HG03442 (cell line): ENCODE results near the gene GINM1.

ENCODE experiments used
- ATAC-seq: cut with Tn5 transposase; IDR thresholded peaks from one replicate; pipeline ENCODE4 v1.9.1; 2021; ENCODE audit warnings: mild to moderate bottlenecking, moderate library complexity; ENCODE audit not compliant: unreplicated experiment

GINM1 gene

DNA sequence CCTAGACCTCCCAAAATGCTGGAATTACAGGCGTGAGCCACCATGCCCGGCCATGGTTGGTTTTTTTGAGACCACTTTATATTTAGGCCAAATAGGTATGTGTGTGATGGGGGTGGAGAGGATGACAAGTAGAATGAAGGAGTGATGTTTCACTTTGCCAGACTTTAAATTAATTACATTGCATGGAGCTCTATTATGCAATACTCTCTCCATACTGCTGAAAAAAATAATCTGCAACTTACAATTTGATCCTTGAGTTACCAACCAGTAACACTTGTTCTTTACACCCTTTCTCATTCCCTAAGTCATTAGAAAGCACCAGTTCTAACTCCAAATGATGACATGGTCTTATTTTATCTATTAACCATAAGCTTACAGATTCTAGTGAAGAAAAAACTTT lies 26.8 kb downstream of the GINM1 start:
- no peak for ATAC-seq

DNA sequence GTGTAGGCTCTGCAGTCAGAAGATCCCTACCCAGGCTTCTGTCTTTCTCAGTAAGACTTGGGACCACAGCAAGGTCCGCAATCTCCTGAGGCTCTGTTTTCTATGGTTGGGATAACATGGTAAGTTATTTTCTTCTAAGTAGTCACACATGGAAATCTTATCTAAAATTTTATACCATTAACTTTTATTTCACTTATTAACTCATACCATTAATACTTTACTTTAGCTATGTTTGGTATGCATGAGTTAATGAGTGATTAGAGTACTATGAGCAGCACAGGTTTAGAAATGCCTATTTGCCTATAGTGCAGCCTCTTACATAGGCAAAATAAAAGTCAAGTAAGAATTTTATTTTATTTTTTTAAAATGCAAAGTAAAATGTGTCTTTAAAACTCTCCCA lies 27.2 kb downstream of the GINM1 start:
- ATAC-seq = no peak

- ATAC-seq = no peak
These were observed 34.3 kb downstream of the GINM1 start for GRCh38 chr6:149600508-149600907.

DNA sequence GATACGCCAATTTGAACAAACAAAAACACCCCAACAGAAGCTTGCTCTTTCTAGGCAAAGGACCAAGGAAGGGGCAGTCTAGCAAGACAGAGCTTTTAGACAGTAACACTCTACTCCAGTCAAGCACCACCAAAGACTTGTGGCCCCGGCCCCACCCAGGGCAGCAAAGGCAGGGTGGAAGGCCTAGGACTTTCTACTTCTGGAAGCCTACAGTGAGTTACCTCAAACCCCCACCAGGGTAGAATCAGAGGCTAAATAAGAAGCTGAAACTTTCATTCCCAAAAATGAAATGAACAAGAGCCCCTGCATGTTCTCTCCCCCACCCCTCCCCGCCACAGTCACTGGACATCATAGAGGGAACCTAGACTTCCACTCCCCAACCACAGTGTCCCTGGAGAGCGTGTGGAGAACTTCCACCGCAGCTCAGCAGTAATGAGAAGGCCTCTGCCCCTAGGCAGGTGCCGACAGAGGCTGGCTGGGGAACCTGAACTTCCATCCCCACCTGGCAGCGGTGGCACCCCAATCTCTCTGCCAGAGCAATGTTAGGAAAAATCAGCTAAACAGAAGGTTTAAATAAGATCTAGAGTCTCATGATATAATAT lies 42.3 kb downstream of the GINM1 start:
- no peak for ATAC-seq

GRCh38 chr6:149614337-149614736 lies 48.2 kb downstream of the GINM1 start:
- ATAC-seq = no peak

DNA sequence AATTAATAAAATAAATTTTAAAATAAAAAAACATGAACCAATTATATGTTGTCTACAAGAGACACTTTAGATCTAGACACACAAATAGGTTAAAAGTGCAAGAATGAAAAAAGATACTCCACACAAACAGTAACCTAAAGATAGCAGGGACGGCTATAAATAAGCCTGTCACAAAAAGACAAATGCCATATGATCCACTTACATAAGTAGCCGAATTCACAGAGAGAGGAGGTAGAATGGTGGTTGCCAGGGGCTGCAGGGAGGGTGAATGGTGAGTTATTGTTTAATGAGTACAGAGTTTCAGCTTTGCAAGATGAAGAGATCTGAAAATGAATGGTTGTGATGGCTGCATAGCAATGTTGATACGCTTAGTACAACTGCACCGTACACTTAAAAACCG lies 49.6 kb downstream of the GINM1 start:
- ATAC-seq = no peak

GRCh38 chr6:149627672-149628071 lies 61.5 kb downstream of the GINM1 start:
- ATAC-seq = no peak

DNA sequence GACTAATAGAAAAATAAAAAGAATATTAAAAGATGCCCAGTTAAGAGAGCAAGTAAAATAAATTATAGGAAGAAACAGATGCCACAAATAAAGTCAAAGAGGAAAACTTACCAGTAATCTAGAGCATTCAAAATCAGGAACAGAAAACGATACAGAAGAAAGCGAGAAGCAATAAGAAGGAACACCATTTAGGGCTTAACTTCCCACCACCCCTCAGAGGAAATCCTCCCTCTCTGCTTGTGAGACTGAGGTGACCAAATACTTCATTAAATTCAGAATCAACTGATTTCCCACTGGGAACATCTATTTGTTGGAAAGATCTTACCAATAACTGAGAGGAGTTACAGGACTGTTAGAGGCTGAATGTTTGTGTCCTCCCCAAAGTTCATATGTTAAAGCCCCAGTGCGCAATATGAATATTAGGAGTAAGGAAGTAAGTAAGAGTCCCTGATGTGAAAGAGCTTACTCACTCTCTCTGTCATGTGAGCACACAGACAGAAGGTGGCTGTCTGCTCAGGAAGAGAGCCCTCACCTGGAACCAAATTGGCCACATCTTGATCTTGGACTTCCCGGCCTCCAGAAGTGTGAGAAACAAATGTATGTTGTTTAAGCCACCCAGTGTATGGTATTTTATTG lies 62.8 kb downstream of the GINM1 start:
- ATAC-seq = peak; percentile 79

- no peak for ATAC-seq
These were observed 68.1 kb downstream of the GINM1 start for GRCh38 chr6:149634315-149634714.

DNA sequence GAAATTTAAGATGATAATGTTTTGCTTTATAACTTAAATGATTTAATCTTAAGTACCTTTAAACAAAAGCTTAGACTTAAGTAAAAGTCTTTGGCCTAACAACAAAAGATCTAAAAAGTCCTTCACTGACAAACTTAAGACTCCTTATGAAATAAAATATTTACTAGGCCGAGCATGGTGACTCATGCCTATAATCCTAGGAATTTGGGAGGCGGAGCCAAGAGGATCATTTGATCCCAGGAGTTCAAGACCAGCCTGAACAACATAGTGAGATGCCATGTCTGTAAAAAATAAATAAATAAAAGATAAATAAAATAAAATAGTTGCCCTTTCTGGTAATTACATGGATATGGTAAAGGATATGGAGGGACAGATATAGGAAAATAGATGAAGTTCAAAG lies 69.9 kb downstream of the GINM1 start:
- no peak for ATAC-seq
